ENCODE measurements around the gene ADRA2C.

GRCh38 chr4:3807822-3808496 is 41.8 kb downstream of the ADRA2C start:
- TF ChIP-seq CTCF (IDR thresholded peaks at IDR 0.05; ENCODE audit: insufficient read depth, low read length, poor library complexity, severe bottlenecking) (no peak), EZH2phosphoT487 (conservative IDR thresholded peaks at IDR 0.05; ENCODE audit: low read length) (no peak)

Data from SU-DHL-6 (cell line).